Mucosa of stomach (tissue), 1 donor: ENCODE measurements around the gene KDM6A.

Experiments
- H3K27me3 ChIP-seq: one replicate; pipeline ENCODE4 v1.7.0; 2013; ENCODE audit warnings: mild to moderate bottlenecking, low read length; ENCODE audit not compliant: control insufficient read depth, insufficient read depth
- H3K36me3 ChIP-seq: one replicate; pipeline ENCODE4 v1.7.0; 2013; ENCODE audit warnings: low read length; ENCODE audit not compliant: control insufficient read depth, insufficient read depth
- H3K4me1 ChIP-seq: one replicate; pipeline ENCODE4 v1.7.0; 2013; ENCODE audit warnings: mild to moderate bottlenecking, low read length; ENCODE audit not compliant: control insufficient read depth, insufficient read depth
- H3K4me3 ChIP-seq: one replicate; pipeline ENCODE4 v1.7.0; 2013; ENCODE audit warnings: low read length
- H3K9ac ChIP-seq: one replicate; pipeline ENCODE4 v1.7.0; 2013; ENCODE audit warnings: mild to moderate bottlenecking, low read length, moderate library complexity
- H3K9me3 ChIP-seq: one replicate; pipeline ENCODE4 v1.7.0; 2013; ENCODE audit warnings: mild to moderate bottlenecking, low read length, moderate library complexity; ENCODE audit not compliant: control insufficient read depth
- donor health status: Pancreatic carcinoma.

KDM6A gene

DNA sequence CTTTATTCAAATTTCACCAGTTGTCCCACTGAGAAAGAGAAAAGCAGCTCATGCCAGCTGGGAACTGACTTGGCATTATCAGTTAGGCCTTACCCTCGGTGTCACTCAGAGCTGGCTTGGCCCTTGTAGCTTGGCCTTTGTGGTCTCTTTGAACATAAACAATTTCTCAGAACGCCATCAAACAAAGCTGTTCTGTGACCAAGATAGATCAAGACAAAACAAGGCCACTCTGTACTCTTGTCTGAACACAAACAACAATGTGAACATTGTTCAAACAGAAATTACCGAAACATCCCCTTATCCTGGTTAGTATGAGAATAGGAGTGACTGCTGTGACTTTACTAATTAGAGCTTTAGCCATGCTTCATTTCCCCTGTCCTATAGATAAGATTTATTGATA lies 270.5 kb downstream of the KDM6A start:
- Histone ChIP-seq H3K36me3 (no peaks in the 10 kb centered on the region), H3K4me1 (no peaks in the 10 kb centered on the region), H3K4me3 (no peak overlapping the region), H3K9me3 (no peaks in the 10 kb centered on the region), H3K27me3 (no peaks in the 10 kb centered on the region), H3K9ac (no peak overlapping the region)

DNA sequence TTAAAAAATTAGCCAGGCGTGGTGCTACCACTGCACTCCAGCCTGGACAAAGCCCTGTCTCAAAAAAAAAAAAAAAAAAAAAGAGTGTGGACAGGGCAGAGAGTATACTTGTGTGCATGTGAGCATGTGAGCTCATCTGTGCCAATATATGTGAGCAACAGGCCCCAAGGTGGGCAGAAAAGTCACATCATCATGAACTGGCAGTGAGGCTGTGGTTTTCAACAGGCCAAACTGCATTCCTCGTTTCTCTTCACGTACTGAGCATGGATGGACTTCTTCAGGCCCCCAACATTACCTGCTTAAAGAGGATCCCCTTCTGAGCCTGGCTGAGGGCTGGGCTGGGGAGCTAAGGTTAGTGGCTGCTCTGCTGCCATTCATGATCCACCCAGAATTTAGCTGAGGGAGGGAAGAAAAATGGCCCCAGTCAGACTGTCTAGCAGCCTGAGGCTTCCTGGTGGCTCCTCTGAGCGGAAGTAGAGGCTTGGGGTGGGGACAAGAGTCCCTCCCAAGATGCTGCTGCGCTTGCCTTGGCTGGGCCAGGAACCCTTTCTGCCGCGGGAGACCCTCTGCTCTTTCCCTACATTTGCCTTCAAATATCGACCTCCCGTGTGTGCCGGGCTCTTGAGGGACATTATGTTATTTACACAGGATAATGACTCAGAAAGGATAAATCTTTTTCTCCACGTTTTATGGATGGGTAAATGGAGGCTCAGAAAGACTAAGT lies 272.7 kb downstream of the KDM6A start:
- Histone ChIP-seq H3K27me3 (no peaks in the 10 kb centered on the region), H3K9me3 (no peaks in the 10 kb centered on the region), H3K9ac (no peak overlapping the region), H3K4me1 (no peaks in the 10 kb centered on the region), H3K4me3 (no peak overlapping the region), H3K36me3 (no peaks in the 10 kb centered on the region)

DNA sequence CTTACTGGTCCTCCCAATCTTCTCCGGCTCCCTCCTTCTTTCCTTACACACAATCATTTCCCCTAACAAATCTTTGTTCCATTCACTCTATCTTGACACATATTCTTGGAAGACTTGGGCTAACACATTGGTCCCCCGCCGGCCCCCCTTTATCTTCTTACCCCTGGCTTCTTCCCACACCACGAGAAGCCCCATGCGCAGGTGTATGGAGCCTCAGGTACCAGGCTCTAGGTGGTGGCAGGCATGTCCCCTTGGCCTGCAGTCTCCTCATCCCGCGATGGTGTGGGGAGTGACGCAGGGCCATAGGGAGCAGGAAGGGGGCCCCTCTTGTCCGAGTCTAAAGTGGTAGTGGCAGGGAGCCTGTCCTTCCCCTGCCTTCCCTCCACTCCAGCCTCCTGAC lies 277.8 kb downstream of the KDM6A start:
- H3K36me3 ChIP-seq = no peaks in the 10 kb centered on the region
- no peaks in the 10 kb centered on the region for H3K27me3 ChIP-seq
- H3K9ac ChIP-seq = no peak overlapping the region
- no peaks in the 10 kb centered on the region for H3K4me1 ChIP-seq
- H3K9me3 ChIP-seq = no peaks in the 10 kb centered on the region
- no peak overlapping the region for H3K4me3 ChIP-seq

DNA sequence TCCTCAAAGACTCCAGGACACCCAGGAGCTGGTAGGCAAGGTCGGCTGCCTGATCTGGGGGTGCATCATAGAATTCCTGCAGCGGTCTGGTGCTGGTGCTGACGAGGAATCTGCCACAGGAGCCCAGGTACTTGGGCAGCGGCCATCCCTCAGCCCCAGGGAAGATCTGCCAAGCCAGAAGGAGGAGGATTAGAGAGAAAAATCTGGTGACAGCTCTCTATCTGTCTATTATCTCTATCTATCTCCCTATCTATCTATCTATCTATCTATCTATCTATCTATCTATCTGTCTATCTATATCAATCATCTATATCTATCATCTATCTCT lies 281.0 kb downstream of the KDM6A start:
- Histone ChIP-seq H3K36me3 (no peaks in the 10 kb centered on the region), H3K4me3 (no peak overlapping the region), H3K27me3 (no peaks in the 10 kb centered on the region), H3K9ac (no peak overlapping the region), H3K4me1 (no peaks in the 10 kb centered on the region), H3K9me3 (no peaks in the 10 kb centered on the region)

DNA sequence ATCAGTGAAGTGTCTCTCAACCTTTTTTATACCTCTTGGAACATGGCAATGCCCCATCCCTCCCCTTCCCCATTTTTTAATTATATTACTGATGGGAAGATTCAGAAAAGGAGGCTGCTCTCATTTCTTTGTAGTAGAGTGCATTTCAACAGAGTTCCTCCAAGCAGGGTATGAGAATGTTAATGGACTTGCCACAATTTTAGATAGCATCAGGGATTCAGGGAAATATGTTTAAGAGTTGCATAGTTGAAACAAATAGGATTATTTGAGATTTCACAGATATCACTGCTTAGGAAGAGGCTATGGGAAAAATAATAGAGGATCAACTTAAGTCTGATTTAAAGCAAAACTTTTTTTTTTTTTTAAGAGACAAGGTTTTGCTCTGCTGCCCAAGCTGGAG lies 281.5 kb downstream of the KDM6A start:
- Histone ChIP-seq H3K4me1 (no peaks in the 10 kb centered on the region), H3K4me3 (no peak overlapping the region), H3K9me3 (no peaks in the 10 kb centered on the region), H3K27me3 (no peaks in the 10 kb centered on the region), H3K36me3 (no peaks in the 10 kb centered on the region), H3K9ac (no peak overlapping the region)

DNA sequence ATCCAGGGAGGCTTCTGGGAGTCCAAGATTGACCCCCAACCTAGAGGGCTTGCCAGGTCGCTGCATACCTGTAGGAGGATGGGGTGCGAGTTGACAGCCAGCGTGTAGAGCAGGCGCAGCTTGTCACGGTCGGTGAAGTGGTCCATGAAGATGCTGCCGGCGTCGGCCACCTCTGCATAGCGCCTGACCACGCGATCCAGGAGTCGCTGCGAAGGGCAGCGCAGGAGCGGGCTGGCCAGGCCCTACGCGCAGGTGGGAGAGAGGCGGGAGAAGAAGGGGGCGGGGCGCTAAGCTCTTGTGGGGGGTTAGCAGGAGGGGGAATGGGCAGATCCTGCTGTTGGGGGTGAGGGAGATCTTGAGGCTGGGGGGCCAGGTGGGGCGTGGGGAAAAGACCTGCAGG lies 284.7 kb downstream of the KDM6A start:
- Histone ChIP-seq H3K27me3 (no peaks in the 10 kb centered on the region), H3K9ac (no peak overlapping the region), H3K4me1 (no peaks in the 10 kb centered on the region), H3K9me3 (no peaks in the 10 kb centered on the region), H3K4me3 (no peak overlapping the region), H3K36me3 (no peaks in the 10 kb centered on the region)
